Hematopoietic multipotent progenitor cell treated with erythropoietin and hydrocortisone succinate and interleukin-3 and kit ligand, for 17 days (in vitro differentiated cells): Measurements from ENCODE around the gene CDH22.

ENCODE experiments used
- DNase-seq: peaks from one replicate; pipeline ENCODE4 v3.0.0-alpha.2; 2015; ENCODE audit warnings: low spot score

The CDH22 gene

DNA sequence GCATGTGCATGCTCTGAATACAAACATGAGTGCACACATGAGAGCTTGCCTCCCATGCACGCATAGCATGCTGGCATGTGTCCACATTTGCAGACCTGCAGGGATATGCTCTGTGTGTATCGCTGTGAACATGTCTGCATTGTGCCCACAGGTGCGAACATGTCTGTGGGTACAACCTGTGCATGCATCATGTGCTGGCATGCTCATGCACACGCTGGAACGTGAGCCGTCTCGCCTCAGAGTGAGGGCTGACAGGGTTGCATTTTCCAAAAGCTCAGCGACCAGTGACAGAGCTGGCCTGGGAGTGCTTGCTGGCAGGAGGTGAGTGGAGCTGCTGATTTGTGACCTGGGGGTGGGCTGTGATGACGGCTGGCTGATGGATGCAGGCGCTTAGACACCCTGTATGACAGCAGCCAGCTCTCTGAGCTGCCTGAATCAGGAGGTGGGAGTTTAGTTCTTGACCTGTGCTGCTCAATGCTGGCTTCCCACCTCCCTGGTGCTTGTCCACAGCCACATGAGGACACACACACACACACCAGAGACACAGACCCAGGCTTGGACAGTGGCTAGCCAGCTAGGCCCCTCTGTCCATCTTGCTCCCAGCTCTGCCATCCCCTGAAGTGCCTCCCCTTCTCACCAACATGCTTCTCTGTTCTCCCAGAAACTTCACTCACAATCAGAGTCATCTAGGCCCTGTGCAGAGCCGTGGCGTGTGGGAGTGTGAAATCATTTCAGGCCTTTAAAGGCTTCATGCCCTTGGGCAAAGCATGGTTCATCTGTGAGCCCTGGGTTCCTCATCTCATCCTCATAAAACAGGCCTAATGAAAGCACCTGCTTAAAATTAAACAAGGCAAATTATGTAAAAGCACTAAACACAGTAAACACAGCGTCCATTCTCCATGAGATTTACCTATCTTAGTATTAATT is 138.8 kb downstream of the CDH22 start:
- no peak for DNase-seq

- no peak for DNase-seq
Measured at GRCh38 chr20:46168438-46168837, 139.9 kb downstream of the CDH22 start.

GRCh38 chr20:46167080-46167479 is 141.2 kb downstream of the CDH22 start:
- no peak for DNase-seq

- no peak for DNase-seq
Measured at GRCh38 chr20:46164254-46164653, 144.0 kb downstream of the CDH22 start.

- no peak for DNase-seq
Measured at GRCh38 chr20:46161921-46162320, 146.4 kb downstream of the CDH22 start.

- no peak for DNase-seq
Measured at GRCh38 chr20:46160661-46161060, 147.6 kb downstream of the CDH22 start.

- DNase-seq, result no peak
Measured at GRCh38 chr20:46159101-46159897, 149.0 kb downstream of the CDH22 start.

DNA sequence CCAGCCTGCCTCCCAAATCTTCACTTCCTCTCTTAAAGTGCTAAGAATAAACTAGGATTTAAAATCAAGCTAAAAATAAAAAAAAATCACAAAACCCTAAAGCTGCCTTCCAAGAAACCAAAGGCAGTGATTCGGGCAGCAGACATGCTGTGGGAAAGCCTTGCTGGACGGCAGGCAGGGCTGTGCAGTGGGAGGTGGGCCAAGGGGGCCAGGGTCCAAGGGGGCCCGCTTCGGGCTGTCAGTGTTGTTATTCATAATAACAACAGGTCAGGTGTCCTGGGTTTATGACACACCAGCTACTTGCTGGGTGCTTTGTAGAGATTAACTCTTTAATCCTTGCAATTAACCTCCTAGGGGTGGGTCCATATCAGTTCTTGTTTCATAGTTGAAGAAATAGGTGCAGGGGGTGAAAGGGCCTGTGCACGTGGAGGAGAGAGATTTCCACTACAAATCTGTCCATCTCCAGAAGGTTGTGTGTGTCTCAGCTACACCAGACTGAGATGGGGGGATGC is 149.8 kb downstream of the CDH22 start:
- DNase-seq, result no peak

DNA sequence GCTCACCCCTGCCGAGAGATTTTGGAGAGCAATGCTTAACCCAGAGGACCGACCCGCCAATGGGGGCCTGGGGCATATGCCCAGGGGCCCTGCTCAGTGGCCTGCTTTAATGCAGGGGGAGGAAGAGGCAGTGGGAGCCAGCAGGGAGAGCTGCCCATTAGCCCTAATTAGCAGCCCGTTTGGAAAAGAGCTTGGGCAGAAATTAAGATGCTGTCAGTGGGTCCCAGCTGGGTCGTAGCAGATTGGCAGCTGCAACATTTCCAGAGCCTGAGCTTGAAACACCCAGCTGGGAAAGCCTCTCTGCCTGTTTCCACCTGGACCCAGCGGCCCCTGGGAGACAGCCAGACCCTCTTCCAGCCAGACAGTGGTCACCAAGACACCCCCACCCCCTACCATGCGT is 150.7 kb downstream of the CDH22 start:
- DNase-seq, result no peak

DNA sequence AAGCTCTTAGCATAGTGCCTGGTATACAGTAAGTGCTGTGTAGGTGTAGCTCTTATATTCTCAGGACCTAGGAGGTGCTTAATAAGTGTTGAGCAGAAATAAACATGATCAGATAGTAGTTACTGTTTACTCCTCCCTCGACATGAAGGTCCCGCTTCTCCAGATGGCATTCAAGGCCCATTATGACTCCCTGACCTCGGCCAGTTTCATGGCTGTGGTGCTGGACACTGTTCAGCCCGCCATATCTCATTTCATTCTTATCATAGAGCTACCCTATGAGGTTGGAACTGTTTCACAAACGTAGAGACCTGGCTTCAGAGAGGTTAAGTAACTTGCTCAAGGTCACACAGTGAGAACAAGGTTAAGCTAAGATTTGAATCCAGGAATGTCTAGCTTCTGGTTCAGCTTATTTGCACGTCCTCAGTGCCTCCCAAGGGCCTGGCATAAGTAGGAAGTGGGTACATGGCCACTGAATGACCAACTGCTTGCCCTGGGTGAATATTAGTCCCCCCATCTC is 151.2 kb downstream of the CDH22 start:
- DNase-seq, result no peak

GRCh38 chr20:46156065-46156464 is 152.2 kb downstream of the CDH22 start:
- DNase-seq, result no peak

- DNase-seq, result no peak
Measured at GRCh38 chr20:46154796-46155195, 153.5 kb downstream of the CDH22 start.

DNA sequence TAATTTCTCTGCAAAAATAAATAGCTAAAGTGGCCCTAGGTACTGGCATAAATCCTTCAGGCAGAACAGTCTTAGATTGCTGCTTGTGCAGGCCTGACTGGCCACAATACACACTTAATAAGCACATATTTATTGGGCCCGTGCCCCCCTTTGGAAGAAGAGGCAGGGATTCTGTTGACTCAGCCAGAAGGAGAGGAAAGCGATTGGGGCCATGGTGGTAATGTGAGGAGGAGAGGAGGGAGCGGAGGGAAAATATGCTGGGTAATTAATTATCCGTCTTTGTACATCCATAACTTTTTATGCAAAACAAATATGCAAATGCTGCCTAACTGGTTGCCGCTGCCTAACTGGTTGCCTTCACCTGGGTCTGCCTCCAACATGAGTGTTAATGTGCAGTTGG is 154.0 kb downstream of the CDH22 start:
- DNase-seq, result no peak

GRCh38 chr20:46152824-46153586 is 155.3 kb downstream of the CDH22 start:
- DNase-seq, result no peak

DNA sequence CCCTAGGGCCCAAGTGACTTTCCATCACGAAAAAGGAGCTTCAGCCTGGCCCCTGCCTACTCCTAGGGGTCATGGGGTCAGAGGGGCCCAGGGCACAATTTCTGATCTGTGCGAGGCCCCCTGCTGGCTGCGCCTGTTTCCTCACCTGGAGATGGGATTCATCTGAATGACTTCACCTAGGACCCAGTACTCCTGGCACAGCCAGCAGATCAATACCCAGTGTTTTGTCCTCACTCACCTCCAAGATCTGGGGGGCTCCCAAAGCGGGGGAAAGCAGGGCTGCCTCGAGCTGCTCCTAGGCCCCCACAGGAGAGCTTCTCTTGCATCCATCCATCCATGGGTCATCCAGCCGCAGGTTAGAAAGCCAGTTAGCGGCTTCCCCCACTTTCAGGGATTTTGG is 156.4 kb downstream of the CDH22 start:
- no peak for DNase-seq

DNA sequence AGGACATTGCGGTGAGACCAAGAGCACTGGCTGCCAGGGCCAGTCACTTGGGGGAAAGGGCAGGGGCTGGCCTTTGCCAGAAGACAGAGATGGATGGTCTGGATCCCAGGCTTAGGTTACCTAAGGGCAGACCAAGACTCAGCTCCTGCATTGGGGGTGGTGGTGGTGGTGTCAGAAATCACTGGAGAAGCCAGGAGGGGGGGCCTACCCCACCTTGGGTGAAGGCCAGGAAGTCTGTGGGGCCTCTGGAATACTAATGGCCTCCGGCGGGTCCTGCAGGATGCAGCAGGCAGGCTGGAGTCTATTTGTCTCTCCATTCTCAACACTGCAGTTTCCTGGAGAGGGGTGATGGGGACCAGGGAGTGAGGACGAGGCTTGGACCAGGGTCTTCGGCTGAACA is 157.4 kb downstream of the CDH22 start:
- no peak for DNase-seq

DNA sequence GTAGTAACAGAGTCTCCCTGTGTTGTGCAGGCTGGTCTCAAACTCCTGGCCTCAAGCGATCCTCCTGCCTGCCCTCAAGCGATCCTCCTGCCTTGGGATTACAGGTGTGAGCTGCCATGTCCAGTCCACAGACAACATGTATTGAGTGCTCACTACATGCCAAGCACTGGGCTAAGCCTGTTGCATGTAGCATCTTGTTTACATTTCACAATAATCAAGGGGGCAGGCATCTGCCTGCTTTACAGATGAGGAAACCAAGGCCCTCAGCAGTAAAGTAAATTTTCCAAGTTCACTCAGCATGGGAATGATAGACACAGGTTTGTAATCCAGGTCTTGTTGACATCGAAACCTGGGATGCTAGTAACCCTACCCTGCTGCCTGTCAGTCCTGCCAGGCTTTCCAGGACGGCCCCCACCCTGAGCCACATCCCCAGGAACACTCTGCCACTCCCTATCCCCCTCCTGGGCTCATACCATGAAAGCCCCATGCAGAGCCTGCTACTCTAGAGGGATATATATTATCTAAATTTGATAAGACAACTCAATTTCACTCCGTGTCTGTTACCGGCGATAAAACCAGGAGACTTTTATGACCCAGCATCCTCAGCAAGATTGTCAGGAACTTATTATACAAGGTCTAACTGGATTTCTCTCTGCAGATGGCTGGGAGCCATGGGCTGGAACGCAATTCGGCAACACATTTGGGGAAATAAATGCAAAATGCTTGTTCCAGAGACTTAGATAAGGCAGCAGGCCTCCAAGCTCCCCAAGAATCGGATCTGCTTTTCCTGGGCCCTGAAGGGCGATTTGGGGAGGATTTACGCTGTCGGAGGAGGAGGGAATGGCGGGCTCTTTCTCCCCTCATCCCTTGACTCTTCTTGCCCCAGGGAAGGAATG is 159.7 kb downstream of the CDH22 start:
- no peak for DNase-seq

DNA sequence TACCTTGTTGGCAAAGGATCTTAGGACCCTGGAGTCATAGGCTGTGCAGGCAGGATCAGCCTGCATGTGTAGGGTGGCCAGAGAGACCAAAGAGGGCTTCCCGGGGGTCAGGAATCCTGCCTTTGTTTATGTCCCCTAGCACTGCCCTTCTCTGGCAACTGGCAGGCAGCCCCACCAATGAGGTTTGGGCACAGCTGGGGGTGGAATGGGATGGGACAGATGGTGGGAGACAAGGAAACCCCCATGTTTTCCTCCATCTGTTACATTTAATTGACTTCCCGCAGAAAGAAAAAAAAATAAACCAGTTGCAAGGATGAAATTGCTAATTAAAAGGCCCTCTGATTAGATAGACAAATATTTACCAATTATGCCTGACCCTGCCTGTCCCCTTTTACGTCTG is 162.6 kb downstream of the CDH22 start:
- no peak for DNase-seq

DNA sequence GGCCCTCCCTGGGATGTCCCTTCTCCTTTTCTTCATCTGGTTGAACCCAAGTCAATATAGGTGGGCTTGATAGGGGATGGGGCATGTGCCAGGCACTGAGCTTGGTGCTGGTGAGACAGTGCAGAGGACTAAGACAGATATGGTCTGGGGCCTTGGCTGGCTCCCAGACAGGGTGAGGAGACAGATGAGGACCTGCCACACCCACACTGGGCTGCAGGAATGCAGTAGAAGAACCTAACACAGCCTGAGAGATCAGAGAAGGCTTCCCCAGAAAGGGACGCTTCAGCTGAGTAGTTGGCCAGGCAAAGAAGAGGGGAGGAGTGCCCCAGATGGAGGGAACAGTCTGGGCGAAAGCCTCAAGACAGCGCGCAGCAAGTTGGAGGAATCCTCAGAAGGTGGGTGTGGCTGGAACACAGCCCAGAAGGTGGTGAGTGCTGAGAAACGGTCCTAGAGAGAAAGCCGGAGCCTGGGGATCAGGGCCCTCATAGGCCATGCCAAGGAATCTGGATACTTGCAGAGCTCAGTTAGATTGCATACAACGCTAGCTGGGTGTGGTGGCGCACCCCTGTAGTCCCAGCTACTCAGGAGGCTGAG is 163.8 kb downstream of the CDH22 start:
- DNase-seq, result no peak

DNA sequence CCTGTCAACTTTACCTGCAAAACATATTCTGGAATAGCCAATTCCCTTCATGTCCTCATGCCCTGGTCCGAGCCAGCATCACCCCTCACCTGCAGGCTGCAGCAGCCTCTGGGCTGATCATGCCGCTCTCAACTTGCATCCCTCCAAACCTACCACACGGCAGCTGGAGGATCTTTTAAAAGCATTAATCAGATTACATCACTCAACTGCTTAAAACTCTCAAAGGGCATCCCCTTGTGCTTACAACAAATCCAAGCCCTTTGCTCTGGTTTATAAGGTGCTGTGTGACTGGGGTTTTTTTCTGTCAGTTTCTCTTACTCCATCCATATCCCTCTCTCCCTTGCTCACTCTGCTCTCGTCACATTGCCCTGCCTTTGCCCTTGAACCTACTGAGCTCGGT is 166.2 kb downstream of the CDH22 start:
- no peak for DNase-seq
